Panc1 (cell line): ENCODE results near the gene COQ10A. TPM values are rescaled to one million over a fixed set of nuclear protein-coding genes. Genes with fewer than 3 reads are reported as not detected.

Source experiments
- ATAC-seq: fragments of 200-7000 bp; cut with Tn5 transposase; 2 replicates; pipeline ENCODE4 v1.9.1; 2020; ENCODE audit warnings: mild to moderate bottlenecking, moderate library complexity
- BruUV-seq: library from RNA; stranded (reverse); fragments of 400-500 nt; replicated peaks from 2 replicates; lab custom pipeline; 2021; lab: Mats Ljungman, UMichigan
- CTCF ChIA-PET: fragments of 300-600 bp; sonication (Branson Sonifier 250); formaldehyde crosslinking; loops from one replicate; lab custom pipeline; 2022; ENCODE audit warnings: antibody characterized with exemption; lab: Charles Lee
- POLR2A ChIA-PET: fragments of 300-600 bp; sonication (Branson Sonifier 250); formaldehyde crosslinking; loops from one replicate; lab custom pipeline; 2022; ENCODE audit warnings: antibody characterized with exemption; lab: Charles Lee
- DNase-seq: peaks from one replicate; pipeline ENCODE4 v3.0.0-alpha.2; 2010; ENCODE audit warnings: low read depth, low spot score
- H3K27ac ChIP-seq: 2 replicates; pipeline ENCODE4 v1.5.1; 2011; ENCODE audit warnings: mild to moderate bottlenecking, low read length, inconsistent platforms
- H3K27me3 ChIP-seq: fragments of 200-500 bp; sonication (Bioruptor generic); 2 replicates; pipeline ENCODE4 v1.6.0; 2014; ENCODE audit warnings: low read length, inconsistent platforms; ENCODE audit not compliant: control insufficient read depth, insufficient read depth
- H3K36me3 ChIP-seq: fragments of 200-500 bp; sonication (Bioruptor generic); 2 replicates; pipeline ENCODE4 v1.5.1; 2014; ENCODE audit warnings: inconsistent platforms, mild to moderate bottlenecking, low read length, moderate library complexity; ENCODE audit not compliant: control insufficient read depth, insufficient read depth
- H3K4me1 ChIP-seq: 2 replicates; pipeline ENCODE4 v1.5.1; 2011; ENCODE audit warnings: inconsistent platforms, mild to moderate bottlenecking, low read length, moderate library complexity; ENCODE audit not compliant: control insufficient read depth, insufficient read depth
- H3K4me3 ChIP-seq, 2 experiments: 2 replicates each; pipeline ENCODE4 v1.5.1; 2011 to 2012; ENCODE audit warnings: low read depth in 2 of 2, low read length in 2 of 2, mild to moderate bottlenecking in 2 of 2, inconsistent platforms in 1 of 2, moderate library complexity in 1 of 2
- H3K9me3 ChIP-seq: fragments of 200-500 bp; sonication (Bioruptor generic); 2 replicates; pipeline ENCODE4 v1.5.1; 2014; ENCODE audit warnings: low read depth, mild to moderate bottlenecking, inconsistent platforms, low read length, moderate library complexity; ENCODE audit not compliant: control insufficient read depth, insufficient read depth
- CTCF ChIP-seq: fragments of 450-650 bp; IDR thresholded peaks from 2 replicates; pipeline ENCODE4 v1.5.1; 2017; ENCODE audit warnings: mild to moderate bottlenecking
- POLR2AphosphoS5 ChIP-seq: IDR thresholded peaks from 2 replicates; pipeline ENCODE4 v1.6.1; 2012; ENCODE audit warnings: mild to moderate bottlenecking, low read depth, low read length, moderate library complexity
- REST ChIP-seq, 2 experiments: IDR thresholded peaks; 2 replicates each; pipeline ENCODE4 v1.6.1; 2011 to 2012; ENCODE audit warnings: low read depth in 2 of 2, control low read depth in 1 of 2, low read length in 1 of 2, mild to moderate bottlenecking in 1 of 2, moderate library complexity in 1 of 2; ENCODE audit not compliant: insufficient read depth in 1 of 2
- SIN3A ChIP-seq: IDR thresholded peaks from 2 replicates; pipeline ENCODE4 v1.6.1; 2012; ENCODE audit warnings: low read depth, mild to moderate bottlenecking, low read length, moderate library complexity, borderline replicate concordance; ENCODE audit not compliant: insufficient read depth
- TCF7L2 ChIP-seq: IDR thresholded peaks from 2 replicates; pipeline ENCODE4 v1.6.1; 2011; ENCODE audit warnings: mild to moderate bottlenecking, low read depth, low read length, inconsistent platforms
- in situ Hi-C: cut with HindIII; loops from 2 replicates; pipeline ENCODE4 v1.10.0; 2016; ENCODE audit warnings: low sequenced_read_pairs, low pct_unique_long_range_greater_than_20kb
- intact Hi-C: fragments of 100-400 bp; cut with micrococcal nuclease; formaldehyde crosslinking; loops from one replicate; pipeline ENCODE4 v1.10.0; 2022; ENCODE audit not compliant: unreplicated experiment
- total RNA-seq: library from RNA; stranded (reverse); gene quantifications from one replicate; pipeline ENCODE4 v1.2.1, GENCODE V29; 2021; ENCODE audit not compliant: unreplicated experiment

Gene COQ10A
- total RNA-seq, 1 experiment from 2014 or later, result 20.0 TPM

GRCh38 chr12:56315249-56315621 is 48.5 kb downstream of the COQ10A start:
- POLR2A ChIA-PET, result interaction anchor here (0.6 to 1.1 kb wide), 2 partner anchors 28 to 48 kb away, joined by 4 read pairs; partner anchors contain the start of gene APOF

More at GRCh38 chr12:56315249-56315621, 48.5 kb downstream of the COQ10A start:
- TF ChIP-seq POLR2AphosphoS5 (no peak), REST (IDR thresholded peaks at IDR 0.05; ENCODE audit: insufficient read depth in 1 of 2, low read depth in 2 of 2, low read length in 1 of 2) (no peak), CTCF (no peak), SIN3A (no peak), TCF7L2 (no peak)
- Histone ChIP-seq H3K27me3 (no peaks in the 10 kb centered on the region), H3K9me3 (no peaks in the 10 kb centered on the region), H3K36me3 (peaks cover 9% of the 10 kb centered on the region; the same call in 1 of the 2 replicates), H3K4me3 (peak overlapping the region; percentile 85 to 97), H3K27ac (peak overlapping the region; percentile 97), H3K4me1 (peaks cover 4% of the 10 kb centered on the region)
- CTCF ChIA-PET, result interaction anchor here (1.1 to 1.3 kb wide), 2 partner anchors 148 to 149 kb away, joined by 4 to 5 read pairs; no protein-coding TSS in a partner anchor
- no peak for DNase-seq
- no TSS peak for BruUV-seq
- in situ Hi-C loops (no loop called here), intact Hi-C loops (loop anchor here (5.0 kb wide), 1 partner anchor 152 kb away; the partner anchor contains the start of gene SPRYD4)
- ATAC-seq, result peak; percentile 1; the same call in 1 of the 2 replicates
